Fibroblast of peridontal ligament (primary cell): ENCODE data around the gene PDGFA.

Experiments used
- DNase-seq: peaks from one replicate; pipeline ENCODE4 v3.0.0-alpha.2; 2010; ENCODE audit errors: extremely low read depth

PDGFA gene

DNA sequence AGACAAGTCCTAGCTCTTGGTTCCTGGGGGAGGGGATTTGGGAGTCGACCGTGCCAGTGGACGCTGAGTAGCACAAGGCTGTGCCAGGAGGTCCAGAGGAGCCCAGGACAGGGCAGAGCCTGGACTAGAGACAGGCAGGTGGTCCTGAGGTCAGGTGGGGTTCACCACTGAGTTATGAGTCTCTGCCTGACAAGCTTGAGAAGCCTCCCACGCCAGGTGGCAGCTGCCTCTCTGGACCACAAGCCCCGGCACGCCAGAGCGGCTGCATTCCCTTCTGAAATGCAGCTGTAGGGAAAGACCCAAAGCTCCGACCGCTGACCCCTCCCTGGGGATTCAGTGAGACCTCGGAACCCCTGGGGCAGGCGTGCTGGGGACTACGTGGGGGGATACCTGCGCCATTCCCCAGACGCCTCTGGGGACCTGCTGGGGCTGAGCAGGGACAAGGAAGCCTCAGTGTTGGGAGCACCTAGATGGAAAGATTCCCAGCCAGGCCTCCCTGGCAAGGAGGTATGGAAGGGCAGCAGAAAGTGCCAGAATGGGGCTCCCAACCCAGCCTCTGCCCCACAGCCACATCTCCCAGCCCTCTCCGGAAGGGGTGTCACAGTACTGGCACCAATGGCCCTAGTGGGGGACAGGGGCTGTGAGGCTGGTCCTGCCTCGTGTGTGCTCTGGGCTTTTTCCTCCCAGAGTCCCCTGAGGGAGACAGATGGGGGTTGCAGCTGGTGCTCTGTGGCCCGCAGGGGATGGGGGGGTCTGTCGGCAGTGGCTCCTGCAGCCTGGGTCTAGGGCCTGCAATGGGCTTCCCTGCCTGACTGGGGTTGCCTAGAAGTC lies 29.0 kb downstream of the PDGFA start:
- DNase-seq = no peak

DNA sequence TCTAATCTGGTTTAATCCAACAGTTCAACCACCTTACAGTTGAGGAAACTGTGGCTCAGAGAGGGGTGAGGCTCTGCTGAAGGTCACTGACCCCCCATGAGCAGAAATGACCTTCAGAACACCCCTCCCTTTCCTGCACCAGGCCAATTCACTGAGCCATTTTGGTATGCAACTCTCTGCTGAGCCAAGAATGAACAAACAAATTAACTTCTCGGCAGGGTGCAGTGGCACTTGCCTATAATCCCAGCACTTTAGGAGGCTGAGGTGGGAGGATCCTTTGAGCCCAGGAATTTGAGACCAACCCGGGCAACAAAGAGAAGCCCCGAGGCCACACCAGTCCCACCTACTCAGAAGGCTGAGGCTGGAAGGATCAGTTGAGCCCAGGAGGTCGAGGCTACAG lies 29.8 kb downstream of the PDGFA start:
- DNase-seq = no peak

DNA sequence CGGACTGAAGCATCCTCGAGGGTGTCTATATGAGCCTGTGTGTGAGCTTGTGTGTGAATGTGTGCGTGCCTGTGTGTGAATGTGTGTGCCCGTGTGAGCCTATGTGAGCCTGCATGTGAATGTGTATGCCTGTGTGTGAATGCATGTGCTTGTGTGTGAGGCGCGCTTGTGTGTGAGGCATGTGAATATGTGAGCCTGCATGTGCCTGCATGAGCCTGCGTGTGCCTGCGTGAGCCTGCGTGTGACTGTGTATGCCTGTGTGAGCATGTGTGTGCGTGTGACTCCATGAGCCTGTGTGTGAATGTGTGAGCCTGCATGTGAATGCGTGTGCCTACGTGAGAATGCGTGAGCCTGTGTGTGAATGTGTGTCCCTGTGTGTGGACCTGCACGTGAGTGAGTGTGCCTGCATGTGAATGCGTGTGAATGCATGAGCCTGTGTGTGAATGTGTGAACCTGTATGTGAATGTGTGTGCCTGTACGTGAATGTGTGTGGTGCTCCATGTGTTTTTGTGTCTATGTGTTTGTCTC lies 33.4 kb downstream of the PDGFA start:
- DNase-seq = no peak

DNA sequence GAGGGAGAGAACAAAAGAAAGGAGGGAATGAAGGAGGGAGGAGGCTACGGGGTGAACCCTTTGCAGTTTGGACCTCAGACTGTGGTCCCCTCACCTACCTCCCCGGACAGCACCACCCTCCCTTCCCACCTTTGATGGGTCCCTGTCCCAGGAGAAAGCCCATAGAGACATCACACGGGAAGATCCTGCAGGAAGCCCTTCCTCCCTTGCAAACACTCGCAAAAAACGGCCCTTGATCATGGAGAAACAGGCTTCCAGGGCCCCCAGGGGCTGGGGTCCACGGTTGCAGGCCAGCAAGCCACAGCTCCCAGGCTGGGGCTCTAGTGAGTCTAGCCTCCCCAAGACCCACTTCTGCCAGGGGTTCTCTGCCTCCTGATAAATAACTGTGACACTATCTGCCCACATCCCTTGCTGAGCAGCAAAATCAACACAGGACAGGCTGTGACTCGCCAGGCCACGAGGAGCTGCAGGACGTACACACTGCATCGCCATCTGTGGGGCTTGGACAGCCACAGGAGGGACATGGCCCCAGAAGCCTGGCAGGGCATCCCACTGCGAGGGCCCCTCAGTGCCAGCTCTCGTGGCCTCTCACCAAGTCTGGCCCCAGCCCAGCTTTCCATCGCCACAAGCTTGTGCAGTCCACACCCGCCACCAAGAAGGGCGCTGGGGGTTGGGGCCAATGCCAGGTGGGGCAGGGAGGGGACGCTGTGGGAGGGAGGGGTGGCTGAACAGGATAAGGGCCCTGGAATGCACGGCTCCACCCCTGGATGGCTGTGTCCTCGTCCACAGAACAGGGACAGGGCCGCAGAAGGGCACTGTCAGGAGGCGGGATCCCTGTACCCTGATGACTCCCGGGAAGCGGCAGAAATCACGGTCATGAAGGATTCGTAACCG lies 34.2 kb downstream of the PDGFA start:
- no peak for DNase-seq

DNA sequence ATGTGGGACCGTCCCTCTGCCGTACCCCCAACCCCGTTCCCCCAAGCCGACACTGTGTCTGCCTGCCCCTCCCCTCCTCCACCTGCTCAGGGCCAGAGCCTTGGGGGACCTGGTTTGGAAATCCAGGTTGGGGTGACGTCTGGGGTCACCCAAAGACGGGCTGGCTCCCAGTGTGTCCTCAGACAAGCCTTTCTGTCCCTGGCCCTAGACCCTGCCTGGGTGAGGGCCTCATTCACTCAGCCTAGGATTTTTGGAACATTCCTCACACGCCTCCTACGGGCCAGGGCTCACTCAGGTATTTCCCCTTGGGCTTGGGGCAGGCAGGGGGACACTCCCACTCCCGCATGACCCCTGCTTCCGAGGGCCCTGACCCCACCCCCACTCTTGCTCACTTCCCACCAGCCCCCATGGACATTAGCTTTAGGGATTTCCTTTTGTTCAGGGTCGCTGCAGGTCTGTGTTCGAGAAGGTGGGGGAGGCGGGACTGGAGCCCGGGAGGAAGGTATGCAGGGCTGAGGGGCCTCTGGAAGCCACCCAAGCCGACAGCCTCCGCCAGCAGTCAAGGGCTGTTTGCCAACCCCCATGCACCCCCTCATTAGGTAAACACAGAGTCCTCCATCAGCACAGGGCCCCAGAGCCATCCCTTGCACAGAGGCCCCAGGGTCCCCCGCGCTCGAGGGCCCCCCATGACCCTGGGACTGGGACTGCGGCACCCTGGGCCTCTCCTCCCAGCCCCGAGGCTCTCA lies 35.1 kb downstream of the PDGFA start:
- no peak for DNase-seq

DNA sequence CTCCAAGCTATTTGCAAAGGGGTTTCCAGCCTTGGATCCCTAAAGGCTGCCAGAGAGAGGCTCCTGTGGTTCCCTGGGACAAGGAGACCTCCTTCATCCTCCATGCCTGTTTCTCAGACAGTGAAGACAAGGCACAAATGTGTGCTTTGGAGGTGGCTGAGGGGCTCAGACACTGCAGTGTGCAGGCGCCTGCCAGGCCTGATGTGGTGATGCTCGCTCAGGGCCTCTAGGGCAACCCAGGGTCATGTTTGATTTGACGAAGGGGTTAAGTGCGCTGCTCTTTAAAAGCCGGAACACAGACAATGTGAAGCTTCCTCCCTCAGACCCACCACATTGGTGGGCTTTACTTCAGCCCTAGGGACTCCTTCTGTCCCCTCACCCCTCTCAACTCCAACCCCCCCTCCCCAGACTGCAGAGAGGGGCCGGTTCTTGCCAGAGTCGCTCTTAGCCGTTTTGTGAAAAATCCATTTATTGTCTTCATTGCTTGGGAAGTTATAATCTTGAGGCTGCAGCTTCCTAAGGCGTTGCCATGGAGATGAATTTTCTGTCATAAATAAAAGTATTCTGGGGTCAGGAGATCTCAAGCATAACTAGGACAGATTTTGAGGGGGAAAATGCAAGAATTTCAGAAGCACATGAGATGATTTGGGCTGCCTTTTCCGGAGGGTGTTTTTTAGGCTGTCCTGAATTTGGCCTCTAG lies 35.8 kb downstream of the PDGFA start:
- no peak for DNase-seq

DNA sequence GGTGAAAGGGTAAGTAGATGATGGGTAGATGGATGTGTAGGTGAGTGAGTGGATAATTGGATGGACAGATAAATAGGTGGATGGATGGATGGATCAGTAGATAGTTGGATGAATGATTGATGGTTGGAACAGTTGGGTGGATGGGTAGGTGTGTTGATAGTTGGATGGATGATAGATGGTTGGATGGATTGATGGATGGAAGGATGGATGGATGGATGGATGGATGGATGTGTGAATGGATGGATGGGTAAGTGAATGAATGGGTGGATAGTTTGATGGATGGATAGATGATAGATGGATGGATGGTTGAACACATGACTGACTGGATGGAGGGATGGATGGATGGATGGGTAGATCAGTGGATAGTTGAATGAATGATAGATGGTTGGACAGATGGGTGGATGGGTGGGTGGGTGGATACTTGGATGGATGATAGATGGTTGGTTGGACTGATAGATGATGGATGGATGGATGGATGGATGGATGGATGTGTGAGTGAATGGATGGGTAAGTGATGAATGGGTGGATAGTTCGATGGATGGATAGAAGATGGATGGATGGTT lies 37.0 kb downstream of the PDGFA start:
- no peak for DNase-seq

DNA sequence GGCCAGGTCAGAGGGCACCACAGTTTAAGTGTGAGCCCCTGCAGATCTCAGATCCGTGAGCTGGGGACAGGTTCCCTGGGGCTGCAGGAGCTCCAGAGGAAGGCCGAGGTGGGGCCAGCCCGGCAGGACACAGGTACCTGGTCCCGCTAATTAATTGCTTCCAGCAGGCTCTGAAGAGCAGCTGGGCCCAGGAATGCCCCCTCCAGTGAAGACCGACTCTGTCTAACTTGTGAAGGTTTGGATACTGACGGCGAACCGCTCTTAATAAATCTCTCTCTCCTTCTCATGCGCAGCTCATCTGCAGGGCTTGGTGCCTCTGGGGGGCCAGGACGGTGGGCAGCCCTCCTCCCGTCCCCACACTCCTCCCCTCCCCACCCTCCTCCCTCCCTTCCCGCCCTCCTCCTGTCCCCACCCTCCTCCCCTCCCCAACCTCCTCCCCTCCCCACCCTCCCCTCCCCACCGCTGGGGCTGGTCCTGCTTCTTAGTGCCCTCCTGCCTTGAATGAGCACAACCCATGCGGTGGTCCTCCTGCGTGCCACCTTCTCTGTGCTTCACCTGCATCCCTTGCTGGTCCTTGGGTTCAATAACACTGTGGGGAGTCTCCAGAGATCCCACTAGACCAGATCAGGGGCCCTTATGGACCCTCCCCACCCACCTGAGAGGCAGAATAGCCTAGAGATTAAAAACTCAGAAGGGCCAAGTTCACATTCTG lies 38.3 kb downstream of the PDGFA start:
- DNase-seq = no peak

DNA sequence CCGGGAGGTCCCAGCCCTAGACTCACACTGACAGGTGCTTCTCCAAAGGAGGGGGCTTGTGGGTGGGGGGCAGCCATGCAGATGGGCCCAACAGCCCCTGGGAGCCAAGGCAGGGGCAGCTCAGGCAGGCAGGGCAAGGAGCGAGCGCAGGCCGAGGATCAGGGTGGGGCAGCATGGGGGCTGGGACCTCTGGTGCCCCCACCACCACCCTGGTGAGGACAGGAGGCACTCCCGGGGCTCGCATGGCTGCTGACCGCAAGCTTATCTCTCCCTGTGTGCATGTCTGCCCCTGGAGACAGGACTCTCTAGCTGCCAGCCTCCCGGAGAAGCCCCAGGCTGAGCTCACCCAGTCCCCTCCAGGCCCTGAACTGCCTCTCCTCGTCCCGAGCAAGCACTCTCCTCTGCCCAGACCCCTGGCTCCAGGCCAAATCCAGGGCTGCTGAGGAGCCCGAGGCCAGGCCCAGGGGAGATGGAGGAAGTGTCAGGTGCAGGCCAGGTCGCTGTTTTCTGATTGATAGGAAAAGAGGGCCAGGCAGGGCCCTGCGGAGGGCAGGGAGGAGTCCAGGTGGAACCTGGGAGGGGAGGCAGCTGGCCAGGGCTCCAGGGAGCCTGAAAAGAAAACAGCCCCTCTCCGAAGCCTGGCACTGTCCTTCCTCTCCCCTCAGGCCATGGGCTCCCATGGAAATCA lies 39.0 kb downstream of the PDGFA start:
- no peak for DNase-seq

DNA sequence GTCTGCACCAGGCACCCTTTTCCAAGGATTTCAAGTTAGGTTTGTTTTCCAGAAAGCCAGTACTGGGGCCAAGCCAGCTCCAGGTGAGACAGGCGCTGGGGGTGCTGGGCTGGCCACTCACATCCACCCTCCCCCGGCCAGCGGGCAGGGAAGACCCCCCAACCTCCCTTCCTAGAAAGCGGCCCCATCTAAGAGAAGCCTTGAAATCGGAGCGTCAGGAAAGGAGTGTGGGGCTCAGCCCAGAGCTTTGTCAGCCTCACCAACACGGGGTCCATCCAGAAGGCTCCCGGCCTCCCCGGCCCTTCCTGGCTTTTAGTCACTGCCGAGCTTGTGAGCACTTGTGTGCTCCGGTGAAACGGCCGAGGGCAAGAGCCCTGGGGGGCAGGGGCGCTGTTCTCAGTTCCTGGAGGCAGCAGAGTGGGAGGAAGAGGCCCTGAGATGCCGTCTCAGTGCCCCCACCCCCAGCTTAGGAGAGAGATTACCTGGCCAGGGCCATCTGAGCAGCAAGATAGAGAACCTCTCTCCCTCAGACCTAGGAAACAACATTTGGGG lies 39.6 kb downstream of the PDGFA start:
- DNase-seq = no peak

DNA sequence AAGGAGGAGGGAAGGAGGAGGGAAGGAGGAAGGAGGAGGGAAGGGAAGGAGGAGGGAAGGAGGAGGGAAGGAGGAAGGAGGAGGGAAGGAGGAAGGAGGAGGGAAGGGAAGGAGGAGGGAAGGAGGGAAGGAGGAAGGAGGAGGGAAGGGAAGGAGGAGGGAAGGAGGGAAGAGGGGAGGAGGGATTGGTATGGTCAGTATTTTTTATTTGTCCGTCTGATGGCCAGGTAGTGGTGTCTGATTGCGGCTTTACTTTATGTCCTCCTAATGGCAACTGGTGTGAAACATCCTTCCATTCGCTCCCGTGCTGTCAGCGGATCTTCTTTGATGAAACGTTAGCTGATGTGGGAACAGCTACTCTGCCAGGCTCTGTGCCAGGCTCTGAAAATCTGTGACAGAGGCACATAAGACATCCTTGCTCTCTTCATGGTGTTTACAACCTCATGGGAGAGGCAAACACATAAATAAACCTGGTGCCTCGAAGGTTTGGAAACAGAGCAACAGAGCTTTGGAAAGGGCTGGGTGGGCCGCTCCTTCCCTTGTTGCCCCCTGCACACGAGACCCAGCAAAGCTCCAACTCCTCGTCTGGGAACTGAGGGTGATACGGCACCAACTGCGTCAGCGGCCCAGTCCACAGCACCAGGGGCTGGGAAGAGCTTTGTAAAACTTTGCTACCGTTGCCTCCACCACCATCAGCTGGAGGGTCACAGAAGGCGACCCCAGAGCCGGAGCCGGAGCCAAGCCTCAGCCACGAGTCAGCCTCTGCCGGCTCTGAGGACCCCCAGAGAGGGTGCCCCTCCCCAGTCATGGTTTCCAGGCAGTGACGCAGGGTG lies 40.3 kb downstream of the PDGFA start:
- DNase-seq = no peak

DNA sequence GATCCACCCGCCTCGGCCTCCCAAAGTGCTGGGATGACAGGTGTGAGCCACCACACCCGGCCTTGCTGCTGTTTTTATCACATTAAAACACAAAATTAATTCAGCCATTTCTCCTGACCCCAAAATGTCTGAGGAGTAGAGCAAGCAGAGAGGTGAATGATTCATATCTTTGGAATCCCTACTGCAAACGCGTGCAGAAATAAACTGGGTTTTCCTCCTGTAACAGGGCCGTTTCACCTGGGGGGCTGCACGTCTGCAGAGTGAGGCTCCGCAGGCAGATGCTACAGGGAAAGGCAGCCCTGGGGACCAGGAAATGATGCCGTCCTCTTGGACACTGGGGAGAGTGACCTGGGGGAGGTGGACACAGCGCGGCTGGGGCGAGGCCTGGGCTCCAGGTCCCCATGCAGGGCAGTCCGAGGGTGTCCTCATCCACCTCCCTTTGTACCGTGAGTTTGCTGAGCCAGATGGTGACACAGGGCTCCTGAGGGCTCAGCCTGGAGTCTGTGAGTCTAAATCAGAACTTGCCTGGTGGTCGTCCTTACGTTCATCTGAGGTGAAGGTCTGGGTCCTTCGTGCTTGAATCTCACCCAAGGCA lies 41.9 kb downstream of the PDGFA start:
- DNase-seq = no peak

DNA sequence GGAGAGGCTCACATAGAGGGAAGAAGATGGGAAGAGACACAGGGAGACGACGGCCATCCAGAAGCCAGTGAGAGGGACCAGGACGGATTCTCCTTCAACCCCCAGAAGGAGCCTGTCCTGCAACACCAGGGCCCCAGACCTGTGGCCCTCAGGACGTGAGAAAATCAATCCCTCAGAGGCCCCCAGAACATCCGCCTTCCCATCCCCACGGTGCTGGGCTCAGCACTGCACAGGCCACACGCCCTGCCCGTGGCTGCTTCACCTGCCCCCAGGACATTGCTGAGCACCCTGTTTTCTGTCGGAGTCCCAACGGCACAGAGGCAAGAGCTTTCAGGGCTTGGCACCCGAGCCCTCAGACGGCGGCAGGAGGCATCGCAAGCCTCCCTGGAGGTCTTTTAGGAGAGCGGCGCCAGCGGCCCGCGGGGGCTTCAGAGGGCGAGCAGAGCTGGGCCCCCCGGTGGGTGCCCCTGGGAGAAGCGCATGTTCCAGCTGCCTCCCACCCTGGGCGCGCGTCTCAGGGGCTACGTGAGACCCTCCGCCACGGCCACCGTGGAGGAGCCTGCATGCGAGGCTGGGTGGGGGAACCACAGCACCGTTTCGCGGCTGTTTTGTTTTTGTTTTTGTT lies 42.8 kb downstream of the PDGFA start:
- DNase-seq = no peak

DNA sequence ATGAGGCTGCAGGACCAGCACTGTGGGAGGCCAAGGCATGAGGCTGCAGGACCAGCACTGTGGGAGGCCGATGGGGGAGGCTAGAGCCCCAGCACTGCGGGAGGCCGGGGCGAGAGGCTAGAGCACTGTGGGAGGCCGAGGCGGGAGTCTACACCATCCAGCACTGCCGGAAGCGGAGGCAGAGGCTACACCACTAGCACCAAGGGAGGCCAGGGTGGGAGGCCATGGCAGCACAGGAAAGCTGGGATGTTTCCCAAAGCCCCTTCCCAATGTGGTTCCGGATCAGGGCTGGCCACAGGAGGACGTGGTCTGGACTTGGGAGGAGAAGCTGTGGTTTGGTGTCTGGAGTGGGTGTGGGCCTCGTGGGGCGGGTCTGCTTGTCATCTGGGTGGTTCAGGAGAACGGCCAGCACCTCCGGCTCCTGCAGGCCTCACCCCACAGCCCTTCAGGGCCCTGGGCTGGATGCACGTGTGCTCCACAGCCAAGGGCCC lies 43.6 kb downstream of the PDGFA start:
- DNase-seq = no peak

DNA sequence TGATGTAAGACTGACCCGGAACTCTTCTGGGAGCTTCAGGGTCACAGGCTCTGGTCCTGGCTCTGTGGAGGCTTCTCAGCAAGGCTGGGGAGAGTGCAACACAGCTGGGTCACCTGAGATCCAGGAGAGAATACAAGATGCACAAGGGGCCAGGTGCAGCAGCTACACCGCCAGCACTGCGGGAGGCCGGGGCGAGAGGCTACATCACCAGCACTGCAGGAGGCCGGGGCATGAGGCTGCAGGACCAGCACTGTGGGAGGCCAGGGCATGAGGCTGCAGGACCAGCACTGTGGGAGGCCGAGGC lies 44.3 kb downstream of the PDGFA start:
- DNase-seq = no peak

DNA sequence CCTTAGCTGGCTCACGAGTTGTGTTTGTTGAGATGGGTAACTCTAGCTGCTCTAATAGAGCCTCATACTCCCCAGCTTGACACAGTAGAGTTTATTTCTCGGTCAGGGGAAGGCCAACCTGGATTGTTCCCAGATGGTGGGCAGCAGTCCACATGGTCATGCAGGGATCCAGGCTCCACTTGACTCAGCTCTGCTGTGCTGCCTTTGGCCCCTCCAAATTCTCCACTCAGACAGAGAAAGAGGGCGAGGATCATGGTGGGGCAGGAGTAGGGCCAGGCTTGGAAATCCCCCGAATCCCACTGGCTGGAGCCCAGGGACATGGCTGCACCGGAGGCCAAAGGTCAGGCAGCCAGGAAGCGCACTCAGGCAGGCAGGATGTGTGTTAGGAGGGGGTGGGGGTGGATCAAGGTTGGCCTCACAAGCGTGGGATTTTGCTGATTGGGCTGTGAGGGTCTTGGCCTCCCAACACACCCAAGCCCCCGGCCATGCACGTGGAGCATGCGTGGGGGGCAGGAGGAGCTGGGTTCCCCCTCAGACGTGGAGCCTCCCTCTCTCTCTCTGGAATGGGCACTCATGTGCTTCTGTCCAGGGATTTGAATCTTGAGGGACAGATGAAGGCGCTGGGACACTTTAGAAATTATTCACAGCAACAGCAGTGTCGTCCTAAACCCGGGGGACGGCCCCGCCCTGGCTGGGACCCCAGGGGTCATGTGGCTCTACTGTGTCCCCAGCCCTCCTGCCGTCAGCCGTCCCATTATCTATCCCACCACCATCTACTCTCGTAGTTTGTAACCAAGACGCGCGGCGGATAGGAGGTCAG lies 44.8 kb downstream of the PDGFA start:
- no peak for DNase-seq
